ENCODE measurements around the gene PPFIBP1.
"Not testable (repeated sequence)": the region's sequence is repeated elsewhere in the genome, so short reads cannot be mapped to it uniquely, and the experiment has no call there.

DNA sequence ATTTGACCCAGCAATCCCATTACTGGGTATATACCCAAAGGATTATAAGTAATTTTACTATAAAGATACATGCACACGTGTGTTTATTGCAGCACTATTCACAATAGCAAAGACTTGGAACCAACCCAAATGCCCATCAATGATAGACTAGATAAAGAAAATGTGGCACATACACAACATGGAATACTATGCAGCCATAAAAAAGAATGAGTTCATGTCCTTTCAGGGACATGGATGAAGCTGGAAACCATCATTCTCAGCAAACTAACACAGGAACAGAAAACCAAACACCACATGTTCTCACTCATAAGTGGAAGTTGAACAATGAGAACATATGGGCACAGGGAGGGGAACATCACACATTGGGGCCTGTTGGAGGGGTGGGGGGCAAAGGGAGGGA is 20.9 kb downstream of the PPFIBP1 start:
- TF ChIP-seq EZH2 (IDR thresholded peaks at IDR 0.05; ENCODE audit: borderline replicate concordance, low read depth, low read length); ZNF668 (CRISPR knock-in tag; IDR thresholded peaks at IDR 0.05); PPARD (CRISPR knock-in tag; IDR thresholded peaks at IDR 0.05); POLR2A (conservative IDR thresholded peaks at IDR 0.05); POLR2AphosphoS5 (IDR thresholded peaks at IDR 0.05; ENCODE audit: control insufficient read depth, insufficient read depth, low read depth, low read length); GTF2F1 (IDR thresholded peaks at IDR 0.05; ENCODE audit: low read depth, low read length); MYBL2 (IDR thresholded peaks at IDR 0.05; ENCODE audit: low read depth); MYBL2 (CRISPR knock-in tag; IDR thresholded peaks at IDR 0.05; ENCODE audit: borderline replicate concordance); NEUROD1 (IDR thresholded peaks at IDR 0.05; ENCODE audit: borderline replicate concordance, low read depth, low read length, partially characterized antibody): not testable (repeated sequence)
- TF ChIP-seq, protein P1, sequence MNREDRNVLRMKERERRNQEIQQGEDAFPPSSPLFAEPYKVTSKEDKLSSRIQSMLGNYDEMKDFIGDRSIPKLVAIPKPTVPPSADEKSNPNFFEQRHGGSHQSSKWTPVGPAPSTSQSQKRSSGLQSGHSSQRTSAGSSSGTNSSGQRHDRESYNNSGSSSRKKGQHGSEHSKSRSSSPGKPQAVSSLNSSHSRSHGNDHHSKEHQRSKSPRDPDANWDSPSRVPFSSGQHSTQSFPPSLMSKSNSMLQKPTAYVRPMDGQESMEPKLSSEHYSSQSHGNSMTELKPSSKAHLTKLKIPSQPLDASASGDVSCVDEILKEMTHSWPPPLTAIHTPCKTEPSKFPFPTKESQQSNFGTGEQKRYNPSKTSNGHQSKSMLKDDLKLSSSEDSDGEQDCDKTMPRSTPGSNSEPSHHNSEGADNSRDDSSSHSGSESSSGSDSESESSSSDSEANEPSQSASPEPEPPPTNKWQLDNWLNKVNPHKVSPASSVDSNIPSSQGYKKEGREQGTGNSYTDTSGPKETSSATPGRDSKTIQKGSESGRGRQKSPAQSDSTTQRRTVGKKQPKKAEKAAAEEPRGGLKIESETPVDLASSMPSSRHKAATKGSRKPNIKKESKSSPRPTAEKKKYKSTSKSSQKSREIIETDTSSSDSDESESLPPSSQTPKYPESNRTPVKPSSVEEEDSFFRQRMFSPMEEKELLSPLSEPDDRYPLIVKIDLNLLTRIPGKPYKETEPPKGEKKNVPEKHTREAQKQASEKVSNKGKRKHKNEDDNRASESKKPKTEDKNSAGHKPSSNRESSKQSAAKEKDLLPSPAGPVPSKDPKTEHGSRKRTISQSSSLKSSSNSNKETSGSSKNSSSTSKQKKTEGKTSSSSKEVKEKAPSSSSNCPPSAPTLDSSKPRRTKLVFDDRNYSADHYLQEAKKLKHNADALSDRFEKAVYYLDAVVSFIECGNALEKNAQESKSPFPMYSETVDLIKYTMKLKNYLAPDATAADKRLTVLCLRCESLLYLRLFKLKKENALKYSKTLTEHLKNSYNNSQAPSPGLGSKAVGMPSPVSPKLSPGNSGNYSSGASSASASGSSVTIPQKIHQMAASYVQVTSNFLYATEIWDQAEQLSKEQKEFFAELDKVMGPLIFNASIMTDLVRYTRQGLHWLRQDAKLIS (CRISPR knock-in tag; IDR thresholded peaks at IDR 0.05): not testable (repeated sequence)
- TF ChIP-seq, protein P2, sequence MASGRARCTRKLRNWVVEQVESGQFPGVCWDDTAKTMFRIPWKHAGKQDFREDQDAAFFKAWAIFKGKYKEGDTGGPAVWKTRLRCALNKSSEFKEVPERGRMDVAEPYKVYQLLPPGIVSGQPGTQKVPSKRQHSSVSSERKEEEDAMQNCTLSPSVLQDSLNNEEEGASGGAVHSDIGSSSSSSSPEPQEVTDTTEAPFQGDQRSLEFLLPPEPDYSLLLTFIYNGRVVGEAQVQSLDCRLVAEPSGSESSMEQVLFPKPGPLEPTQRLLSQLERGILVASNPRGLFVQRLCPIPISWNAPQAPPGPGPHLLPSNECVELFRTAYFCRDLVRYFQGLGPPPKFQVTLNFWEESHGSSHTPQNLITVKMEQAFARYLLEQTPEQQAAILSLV (tag; IDR thresholded peaks at IDR 0.05): not testable (repeated sequence)

All from K562 (cell line).